GM12878 (cell line): ENCODE measurements around the gene JRKL.

Experiments
- ETV6 ChIP-seq, 2 experiments: fragments of 450-650 bp in 1 of 2; IDR thresholded peaks in 1 of 2; conservative IDR thresholded peaks in 1 of 2; 2 replicates each; pipeline ENCODE4 v1.6.1; 2014; ENCODE audit warnings: antibody characterized with exemption in 1 of 2, borderline replicate concordance in 1 of 2, low read depth in 1 of 2, mild to moderate bottlenecking in 1 of 2, moderate library complexity in 1 of 2
- KLF5 ChIP-seq: fragments of 450-650 bp; IDR thresholded peaks from 2 replicates; pipeline ENCODE4 v1.6.1; 2014; ENCODE audit warnings: mild to moderate bottlenecking; ENCODE audit not compliant: partially characterized antibody
- TF ChIP-seq, protein P1 (sequence below), 3 experiments: IDR thresholded peaks in 2 of 3; conservative IDR thresholded peaks in 1 of 3; 2 replicates each; pipeline ENCODE4 v1.5.1; 2011; ENCODE audit warnings: low read depth in 3 of 3, low read length in 3 of 3, mild to moderate bottlenecking in 3 of 3, control low read depth in 2 of 3, moderate library complexity in 2 of 3, inconsistent platforms in 1 of 3, mixed read lengths in 1 of 3; ENCODE audit not compliant: control insufficient read depth in 2 of 3, insufficient read depth in 1 of 3; ENCODE audit errors: extremely low read depth in 1 of 3

DNA sequence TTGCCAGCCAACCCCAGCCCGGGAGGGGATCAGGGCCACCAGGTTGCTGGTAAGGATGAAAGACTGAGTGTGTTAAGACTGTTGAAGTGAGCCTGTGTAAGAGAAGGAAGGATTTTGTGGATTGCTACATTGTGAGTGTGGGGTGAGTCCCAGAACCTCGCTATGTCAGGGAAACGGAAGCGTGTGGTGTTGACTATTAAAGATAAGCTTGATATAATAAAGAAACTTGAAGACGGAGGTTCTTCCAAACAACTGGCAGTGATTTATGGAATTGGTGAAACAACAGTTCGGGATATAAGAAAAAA lies 627 bp downstream of the JRKL start:
- TF ChIP-seq, protein P1, sequence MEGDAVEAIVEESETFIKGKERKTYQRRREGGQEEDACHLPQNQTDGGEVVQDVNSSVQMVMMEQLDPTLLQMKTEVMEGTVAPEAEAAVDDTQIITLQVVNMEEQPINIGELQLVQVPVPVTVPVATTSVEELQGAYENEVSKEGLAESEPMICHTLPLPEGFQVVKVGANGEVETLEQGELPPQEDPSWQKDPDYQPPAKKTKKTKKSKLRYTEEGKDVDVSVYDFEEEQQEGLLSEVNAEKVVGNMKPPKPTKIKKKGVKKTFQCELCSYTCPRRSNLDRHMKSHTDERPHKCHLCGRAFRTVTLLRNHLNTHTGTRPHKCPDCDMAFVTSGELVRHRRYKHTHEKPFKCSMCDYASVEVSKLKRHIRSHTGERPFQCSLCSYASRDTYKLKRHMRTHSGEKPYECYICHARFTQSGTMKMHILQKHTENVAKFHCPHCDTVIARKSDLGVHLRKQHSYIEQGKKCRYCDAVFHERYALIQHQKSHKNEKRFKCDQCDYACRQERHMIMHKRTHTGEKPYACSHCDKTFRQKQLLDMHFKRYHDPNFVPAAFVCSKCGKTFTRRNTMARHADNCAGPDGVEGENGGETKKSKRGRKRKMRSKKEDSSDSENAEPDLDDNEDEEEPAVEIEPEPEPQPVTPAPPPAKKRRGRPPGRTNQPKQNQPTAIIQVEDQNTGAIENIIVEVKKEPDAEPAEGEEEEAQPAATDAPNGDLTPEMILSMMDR (IDR thresholded peaks at IDR 0.05 in 2 of 3, conservative IDR thresholded peaks at IDR 0.05 in 1 of 3; ENCODE audit: control insufficient read depth in 2 of 3, extremely low read depth in 1 of 3, insufficient read depth in 1 of 3, low read depth in 3 of 3, low read length in 3 of 3) = no peak
- TF ChIP-seq ETV6 (conservative IDR thresholded peaks at IDR 0.05 in 1 of 2, IDR thresholded peaks at IDR 0.05 in 1 of 2; ENCODE audit: borderline replicate concordance in 1 of 2, low read depth in 1 of 2) (no peak), KLF5 (no peak)
